ENCODE results near the gene CKAP5. TPM values are rescaled to one million over a fixed set of nuclear protein-coding genes. Genes with fewer than 3 reads are reported as not detected.

The CKAP5 gene
- total RNA-seq, 1 donor from 2014 or later, result 247 TPM

DNA sequence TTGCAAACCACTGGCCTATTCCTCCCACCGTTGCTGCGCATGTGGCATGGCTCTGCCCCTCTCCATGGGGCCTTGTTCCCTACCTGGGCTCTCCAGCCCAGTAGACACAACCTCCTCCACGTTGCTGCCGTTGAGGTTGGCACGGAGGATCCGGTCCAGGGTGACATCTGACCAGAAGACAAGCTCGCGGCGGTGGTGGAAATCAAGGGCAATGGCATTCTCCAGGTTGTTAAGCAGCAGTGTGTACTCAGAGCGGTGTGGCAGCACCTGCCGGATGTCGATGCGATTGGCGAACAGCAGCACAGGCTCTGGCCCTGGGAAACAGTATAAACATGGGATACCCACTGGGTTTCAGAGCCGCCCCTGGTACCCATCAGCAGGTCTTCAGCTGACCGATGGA is 48.4 kb upstream of the CKAP5 start:
- Histone ChIP-seq H3K36me3 (no peaks in the 10 kb centered on the region), H3K4me2 (no peak overlapping the region), H3K4me1 (no peaks in the 10 kb centered on the region), H3F3A (ENCODE audit: low read depth) (no peaks in the 10 kb centered on the region), H3K27ac (no peak overlapping the region), H3K79me2 (ENCODE audit: low read depth) (no peaks in the 10 kb centered on the region), H3K4me3 (no peak overlapping the region), H4K20me1 (ENCODE audit: low read depth) (no peaks in the 10 kb centered on the region), H3K27me3 (no peaks in the 10 kb centered on the region), H3K9me3 (ENCODE audit: low read depth) (no peaks in the 10 kb centered on the region), H2AFZ (replicated peaks) (no peak overlapping the region), H3K9ac (no peak overlapping the region)
- no peak for DNase-seq (ENCODE audit: low spot score)
- Mint-ChIP-seq H3K27me3 (ENCODE audit: insufficient read depth, low read depth) (peaks cover 2% of the 10 kb centered on the region), H3K9me3 (peaks cover 2% of the 10 kb centered on the region), H3K4me3 (no peak overlapping the region), H3K36me3 (peaks cover 39% of the 10 kb centered on the region), H3K4me1 (peaks cover 10% of the 10 kb centered on the region), H3K27ac (no peak overlapping the region)
- TF ChIP-seq, protein P1, sequence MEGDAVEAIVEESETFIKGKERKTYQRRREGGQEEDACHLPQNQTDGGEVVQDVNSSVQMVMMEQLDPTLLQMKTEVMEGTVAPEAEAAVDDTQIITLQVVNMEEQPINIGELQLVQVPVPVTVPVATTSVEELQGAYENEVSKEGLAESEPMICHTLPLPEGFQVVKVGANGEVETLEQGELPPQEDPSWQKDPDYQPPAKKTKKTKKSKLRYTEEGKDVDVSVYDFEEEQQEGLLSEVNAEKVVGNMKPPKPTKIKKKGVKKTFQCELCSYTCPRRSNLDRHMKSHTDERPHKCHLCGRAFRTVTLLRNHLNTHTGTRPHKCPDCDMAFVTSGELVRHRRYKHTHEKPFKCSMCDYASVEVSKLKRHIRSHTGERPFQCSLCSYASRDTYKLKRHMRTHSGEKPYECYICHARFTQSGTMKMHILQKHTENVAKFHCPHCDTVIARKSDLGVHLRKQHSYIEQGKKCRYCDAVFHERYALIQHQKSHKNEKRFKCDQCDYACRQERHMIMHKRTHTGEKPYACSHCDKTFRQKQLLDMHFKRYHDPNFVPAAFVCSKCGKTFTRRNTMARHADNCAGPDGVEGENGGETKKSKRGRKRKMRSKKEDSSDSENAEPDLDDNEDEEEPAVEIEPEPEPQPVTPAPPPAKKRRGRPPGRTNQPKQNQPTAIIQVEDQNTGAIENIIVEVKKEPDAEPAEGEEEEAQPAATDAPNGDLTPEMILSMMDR (IDR thresholded peaks at IDR 0.05), result no peak
- TF ChIP-seq EZH2 (IDR thresholded peaks at IDR 0.05) (no peak), EZH2phosphoT487 (IDR thresholded peaks at IDR 0.05) (no peak)

DNA sequence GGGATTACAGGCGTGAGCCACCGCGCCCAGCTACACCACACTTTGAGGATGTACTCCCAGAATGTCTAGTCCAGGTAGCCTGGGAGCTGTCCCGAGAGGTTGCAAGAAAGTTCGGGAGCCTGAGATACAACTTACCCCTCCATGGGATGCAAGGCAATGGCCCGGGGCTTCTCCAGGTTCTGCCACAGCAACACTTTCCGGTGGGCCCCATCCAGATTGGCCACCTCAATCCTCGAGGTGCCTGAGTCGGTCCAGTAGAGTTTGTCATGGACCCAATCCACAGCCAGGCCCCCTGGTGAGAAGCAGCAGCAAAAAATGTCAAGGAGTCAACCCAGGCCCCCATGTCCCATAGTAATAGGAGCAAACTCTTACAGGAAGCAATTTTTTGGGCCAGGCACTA is 46.8 kb upstream of the CKAP5 start:
- no peak overlapping the region for H3K27ac ChIP-seq
- H3K4me3 ChIP-seq, result no peak overlapping the region
- H3K27ac Mint-ChIP-seq, result no peak overlapping the region
- no peak overlapping the region for H3K4me2 ChIP-seq
- H4K20me1 ChIP-seq (ENCODE audit: low read depth), result no peaks in the 10 kb centered on the region
- no peaks in the 10 kb centered on the region for H3K9me3 ChIP-seq (ENCODE audit: low read depth)
- H3K36me3 Mint-ChIP-seq, result peaks cover 35% of the 10 kb centered on the region
- TF ChIP-seq EZH2phosphoT487 (IDR thresholded peaks at IDR 0.05), result no peak
- TF ChIP-seq EZH2 (IDR thresholded peaks at IDR 0.05), result no peak
- TF ChIP-seq, protein P1 (IDR thresholded peaks at IDR 0.05), result no peak
- no peak overlapping the region for H3K9ac ChIP-seq
- peaks cover 2% of the 10 kb centered on the region for H3K27me3 Mint-ChIP-seq (ENCODE audit: insufficient read depth, low read depth)
- no peak overlapping the region for H2AFZ ChIP-seq (replicated peaks)
- no peak overlapping the region for H3K4me3 Mint-ChIP-seq
- no peak for DNase-seq (ENCODE audit: low spot score)
- no peaks in the 10 kb centered on the region for H3K4me1 ChIP-seq
- H3K27me3 ChIP-seq, result no peaks in the 10 kb centered on the region
- H3K9me3 Mint-ChIP-seq, result no peaks in the 10 kb centered on the region
- H3K36me3 ChIP-seq, result no peaks in the 10 kb centered on the region
- H3F3A ChIP-seq (ENCODE audit: low read depth), result no peaks in the 10 kb centered on the region
- peaks cover 7% of the 10 kb centered on the region for H3K4me1 Mint-ChIP-seq
- no peaks in the 10 kb centered on the region for H3K79me2 ChIP-seq (ENCODE audit: low read depth)

- Histone ChIP-seq H3K27me3 (no peaks in the 10 kb centered on the region), H4K20me1 (ENCODE audit: low read depth) (no peaks in the 10 kb centered on the region), H3K4me1 (no peaks in the 10 kb centered on the region), H3F3A (ENCODE audit: low read depth) (no peaks in the 10 kb centered on the region), H2AFZ (replicated peaks) (no peak overlapping the region), H3K9me3 (ENCODE audit: low read depth) (no peaks in the 10 kb centered on the region), H3K9ac (no peak overlapping the region), H3K79me2 (ENCODE audit: low read depth) (no peaks in the 10 kb centered on the region), H3K4me2 (no peak overlapping the region), H3K36me3 (no peaks in the 10 kb centered on the region), H3K27ac (no peak overlapping the region), H3K4me3 (no peak overlapping the region)
- TF ChIP-seq, protein P1 (IDR thresholded peaks at IDR 0.05), result no peak
- TF ChIP-seq EZH2 (IDR thresholded peaks at IDR 0.05) (no peak), EZH2phosphoT487 (IDR thresholded peaks at IDR 0.05) (no peak)
- Mint-ChIP-seq H3K36me3 (peaks cover 36% of the 10 kb centered on the region), H3K27ac (no peak overlapping the region), H3K4me3 (no peak overlapping the region), H3K9me3 (no peaks in the 10 kb centered on the region), H3K4me1 (peaks cover 7% of the 10 kb centered on the region), H3K27me3 (ENCODE audit: insufficient read depth, low read depth) (peaks cover 2% of the 10 kb centered on the region)
- no peak for DNase-seq (ENCODE audit: low spot score)
Observed at GRCh38 chr11:46892109-46892508, 46.0 kb upstream of the CKAP5 start.

All from neural progenitor cell (in vitro differentiated cells).